ENCODE results near the gene EFL1. TPM values are rescaled to one million over a fixed set of nuclear protein-coding genes. Genes with fewer than 3 reads are reported as not detected.

Gene EFL1
- total and polyA plus RNA-seq, 2 experiments from 2014 or later: 15.4 to 46.4 TPM

GRCh38 chr15:82168296-82168695 is 94.2 kb downstream of the EFL1 start:
- no peak overlapping the region for H3K4me3 ChIP-seq
- no peak overlapping the region for H3K4me2 ChIP-seq
- no peak for TF ChIP-seq JUNB (IDR thresholded peaks at IDR 0.05; ENCODE audit: unreplicated experiment)
- no peak for TF ChIP-seq EZH2phosphoT487 (IDR thresholded peaks at IDR 0.05; ENCODE audit: unreplicated experiment)
- TF ChIP-seq NANOG (IDR thresholded peaks at IDR 0.05; ENCODE audit: borderline replicate concordance): no peak
- TF ChIP-seq ZNF331 (CRISPR knock-in tag; IDR thresholded peaks at IDR 0.05; ENCODE audit: low read depth): no peak
- no peak for TF ChIP-seq REST (IDR thresholded peaks at IDR 0.05; ENCODE audit: unreplicated experiment)
- no peak for TF ChIP-seq CREB1 (CRISPR knock-in tag; IDR thresholded peaks at IDR 0.05; ENCODE audit: low read depth)
- TF ChIP-seq CTCF (conservative IDR thresholded peaks at IDR 0.05; ENCODE audit: low read depth in 2 of 2): no peak
- no peak for TF ChIP-seq STAT1 (IDR thresholded peaks at IDR 0.05; ENCODE audit: unreplicated experiment)
- TF ChIP-seq ETS1 (IDR thresholded peaks at IDR 0.05): no peak
- TF ChIP-seq EZH2 (IDR thresholded peaks at IDR 0.05; ENCODE audit: low read depth, unreplicated experiment): no peak
- TF ChIP-seq ZNF114 (CRISPR knock-in tag; IDR thresholded peaks at IDR 0.05): no peak
- TF ChIP-seq POLR2AphosphoS5 (IDR thresholded peaks at IDR 0.05; ENCODE audit: low read depth): no peak
- TF ChIP-seq ZNF462 (CRISPR knock-in tag; IDR thresholded peaks at IDR 0.05): no peak
- no peaks in the 10 kb centered on the region for H3K27me3 ChIP-seq (ENCODE audit: insufficient read depth)
- no peaks in the 10 kb centered on the region for H3K79me2 ChIP-seq (replicated peaks; ENCODE audit: insufficient read depth)
- H3K36me3 ChIP-seq (ENCODE audit: insufficient read depth): no peaks in the 10 kb centered on the region
- no peaks in the 10 kb centered on the region for H3K9me2 ChIP-seq (ENCODE audit: insufficient read depth)
- no peaks in the 10 kb centered on the region for H4K20me1 ChIP-seq (replicated peaks; ENCODE audit: insufficient read depth)
- no peak overlapping the region for H2AFZ ChIP-seq
- DNase-seq (ENCODE audit: low spot score) (no peak), ATAC-seq (no peak)
- no peak overlapping the region for H3K27ac ChIP-seq (ENCODE audit: low read depth)
- H3F3A ChIP-seq (replicated peaks; ENCODE audit: low read depth): no peaks in the 10 kb centered on the region
- Mint-ChIP-seq H3K9me3 (no peaks in the 10 kb centered on the region), H3K4me1 (no peaks in the 10 kb centered on the region), H3K27me3 (ENCODE audit: insufficient read depth, low read depth, poor library complexity) (no peaks in the 10 kb centered on the region), H3K4me3 (no peak overlapping the region), H3K36me3 (ENCODE audit: low read depth) (no peaks in the 10 kb centered on the region), H3K27ac (no peak overlapping the region)
- H3K4me1 ChIP-seq (ENCODE audit: insufficient read depth): no peaks in the 10 kb centered on the region

Data from GM23338 (cell line).